Stimulated activated CD4-positive, alpha-beta T cell treated with anti-CD3 and anti-CD28 coated beads, Interleukin-4, amount 100 ng/mL, for 4 hours (primary cell): ENCODE results near the gene ACCS.

Experiments
- DNase-seq, 2 experiments: peaks; one replicate each; pipeline ENCODE4 v3.0.0-alpha.2; 2020

Gene ACCS, protein sequence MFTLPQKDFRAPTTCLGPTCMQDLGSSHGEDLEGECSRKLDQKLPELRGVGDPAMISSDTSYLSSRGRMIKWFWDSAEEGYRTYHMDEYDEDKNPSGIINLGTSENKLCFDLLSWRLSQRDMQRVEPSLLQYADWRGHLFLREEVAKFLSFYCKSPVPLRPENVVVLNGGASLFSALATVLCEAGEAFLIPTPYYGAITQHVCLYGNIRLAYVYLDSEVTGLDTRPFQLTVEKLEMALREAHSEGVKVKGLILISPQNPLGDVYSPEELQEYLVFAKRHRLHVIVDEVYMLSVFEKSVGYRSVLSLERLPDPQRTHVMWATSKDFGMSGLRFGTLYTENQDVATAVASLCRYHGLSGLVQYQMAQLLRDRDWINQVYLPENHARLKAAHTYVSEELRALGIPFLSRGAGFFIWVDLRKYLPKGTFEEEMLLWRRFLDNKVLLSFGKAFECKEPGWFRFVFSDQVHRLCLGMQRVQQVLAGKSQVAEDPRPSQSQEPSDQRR

DNA sequence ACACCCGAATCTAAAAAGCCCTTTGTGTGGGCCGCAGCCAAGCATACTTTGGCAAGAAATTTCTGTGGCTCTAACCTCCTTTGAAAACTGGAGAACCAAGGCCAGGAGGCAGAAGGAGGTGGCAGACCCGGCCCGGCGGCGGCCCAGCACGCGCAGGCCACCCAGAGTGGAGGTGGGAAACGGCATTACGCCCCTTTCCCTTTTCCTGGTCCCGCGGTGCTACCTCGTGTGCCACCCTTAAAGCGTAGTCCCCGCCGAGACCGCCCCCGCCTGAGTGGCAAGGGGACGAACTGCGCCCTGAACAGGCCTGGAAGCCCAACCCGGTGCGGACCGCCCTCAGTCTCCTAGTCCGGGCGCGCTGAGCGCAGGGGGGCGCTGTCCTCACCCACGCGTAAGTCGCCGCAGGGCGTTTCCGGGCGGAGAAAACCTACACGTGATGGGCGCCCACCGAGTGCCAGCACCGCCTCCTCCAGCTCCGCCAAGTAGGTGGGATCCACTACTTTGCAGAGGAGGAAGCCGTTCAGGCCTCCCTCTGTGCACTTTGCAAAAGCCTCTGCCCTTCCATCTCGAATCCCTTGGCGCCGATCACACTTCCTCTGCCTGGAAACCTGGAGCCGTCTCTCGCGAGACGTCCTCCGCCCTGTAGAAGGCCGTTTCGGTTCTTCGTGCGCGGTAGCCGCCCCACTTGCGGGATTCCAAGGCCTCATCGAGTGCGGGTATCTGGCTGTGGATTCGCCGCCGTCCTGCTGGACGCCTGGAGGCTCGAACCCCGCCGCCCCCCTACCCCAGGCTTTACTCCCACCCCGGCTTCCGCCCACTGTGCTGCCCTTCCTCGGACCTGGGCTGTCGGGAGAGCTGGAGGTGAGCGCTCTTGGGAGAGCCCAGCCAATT lies at the start of gene ACCS:
ACCS (plus strand) TSS at position 430 of the 891 bp plus-strand sequence. CDS start 1,358 bp downstream, outside the sequence.
- DNase-seq: peak; percentile 75 to 85

DNA sequence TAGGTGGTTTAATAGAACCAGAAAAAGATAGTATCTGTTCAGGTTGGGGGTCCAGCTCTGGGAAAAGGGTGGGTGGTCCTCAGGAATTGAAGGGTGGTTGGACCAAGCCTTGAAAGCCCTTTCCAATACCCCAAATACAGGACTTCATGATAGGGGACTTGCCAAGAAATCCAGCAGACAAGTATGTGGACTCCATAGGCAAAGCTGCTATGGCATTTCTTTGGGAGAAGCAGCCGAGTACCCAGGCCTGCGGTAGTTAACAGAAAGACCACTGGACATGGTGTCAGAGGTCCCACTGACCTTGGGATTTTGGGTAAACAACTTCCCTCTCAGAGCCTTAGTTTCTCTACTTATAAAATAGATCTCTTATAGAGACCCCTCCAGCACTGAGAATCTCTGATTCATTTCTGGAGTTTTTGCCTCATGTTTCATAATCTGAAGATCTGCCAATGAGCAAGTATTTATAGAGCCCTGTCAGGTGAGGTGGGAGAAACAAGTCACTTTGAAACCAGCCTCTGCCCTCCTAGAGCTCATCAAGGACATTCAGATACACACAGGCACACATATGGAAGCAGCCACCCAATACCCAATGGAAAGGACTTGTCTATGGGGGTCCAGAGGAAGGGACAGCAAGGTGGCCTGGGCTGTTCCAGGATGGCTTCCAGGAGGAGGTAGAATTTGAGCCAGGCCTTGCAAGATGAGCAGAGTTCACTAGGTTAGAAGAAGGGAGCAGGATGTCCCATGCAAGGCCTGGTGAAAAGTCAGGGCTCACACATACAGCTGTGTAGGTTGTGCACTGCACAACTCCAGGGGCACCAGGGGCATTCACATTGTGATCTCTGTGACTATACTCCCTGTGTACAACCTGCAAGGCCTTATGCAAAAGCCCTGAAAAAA lies 49.3 kb upstream of the ACCS start:
- no peak for DNase-seq

DNA sequence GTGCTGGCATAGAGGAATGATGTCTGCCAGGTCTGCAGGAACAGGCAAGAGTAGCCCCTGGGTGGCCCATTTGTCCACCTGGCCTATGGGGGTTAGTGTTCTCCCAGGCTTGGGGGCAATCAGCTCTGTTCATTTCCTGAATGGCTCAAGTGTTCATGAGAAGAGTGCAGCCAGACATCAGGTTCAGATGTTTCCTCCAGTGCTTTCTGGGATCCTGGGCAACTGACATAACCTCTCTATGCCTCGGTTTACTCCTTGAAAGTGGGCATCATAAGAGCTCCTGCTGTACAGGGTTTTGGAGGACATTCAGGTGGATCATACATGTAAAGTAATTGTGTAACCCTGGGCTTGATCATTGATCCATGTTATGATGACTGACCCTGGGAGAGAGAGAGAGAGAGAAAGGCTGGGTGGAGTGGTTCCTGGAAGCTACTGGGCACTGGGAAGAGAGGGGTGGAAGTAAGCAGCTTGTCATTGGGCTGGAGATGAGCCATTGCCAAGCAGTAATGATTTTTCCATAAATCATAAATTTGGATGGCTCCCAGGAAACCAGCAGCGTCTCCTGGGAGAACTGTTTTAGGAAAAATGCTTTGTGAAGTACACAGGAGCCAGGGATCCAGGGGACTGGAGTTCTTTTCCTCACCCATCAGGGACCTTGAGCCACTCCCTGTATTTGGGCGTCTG lies 48.5 kb upstream of the ACCS start:
- no peak for DNase-seq

DNA sequence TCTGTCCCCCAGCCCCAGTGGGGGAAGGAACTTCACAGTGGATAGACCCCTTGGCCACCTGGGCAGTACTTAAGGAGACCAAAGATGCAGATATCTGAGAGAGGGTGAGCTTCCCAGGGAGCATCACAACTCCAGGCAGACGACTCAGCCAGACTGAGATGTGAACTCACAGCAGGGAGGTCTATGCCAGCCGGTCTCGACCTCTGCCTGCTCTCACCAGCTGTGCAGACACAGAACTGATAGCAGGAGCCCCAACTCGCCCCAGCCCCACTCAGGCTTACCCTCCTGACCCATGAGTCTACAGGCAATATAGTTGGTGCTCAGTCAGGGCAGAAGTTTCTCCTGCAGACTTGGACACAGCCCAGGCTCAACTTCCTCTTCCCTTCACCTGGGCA lies 47.9 kb upstream of the ACCS start:
- DNase-seq: no peak

DNA sequence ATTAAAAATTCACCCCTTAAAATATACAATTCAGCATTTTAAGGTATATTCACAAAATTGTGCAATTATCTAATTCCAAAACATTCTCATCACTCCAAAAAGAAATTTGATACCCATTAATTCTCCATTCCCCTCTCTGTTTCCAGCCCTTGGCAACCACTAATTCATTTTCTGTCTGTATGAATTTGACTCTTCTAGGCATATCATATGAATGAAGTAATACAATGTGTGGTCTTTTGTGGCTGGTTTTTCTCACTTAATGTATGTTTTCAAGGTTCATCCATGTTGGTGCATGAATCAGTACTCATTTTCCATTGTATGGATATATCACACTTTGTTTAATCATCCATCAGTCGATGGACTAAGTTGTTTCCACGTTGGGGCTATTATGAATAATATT lies 47.2 kb upstream of the ACCS start:
- DNase-seq: no peak

DNA sequence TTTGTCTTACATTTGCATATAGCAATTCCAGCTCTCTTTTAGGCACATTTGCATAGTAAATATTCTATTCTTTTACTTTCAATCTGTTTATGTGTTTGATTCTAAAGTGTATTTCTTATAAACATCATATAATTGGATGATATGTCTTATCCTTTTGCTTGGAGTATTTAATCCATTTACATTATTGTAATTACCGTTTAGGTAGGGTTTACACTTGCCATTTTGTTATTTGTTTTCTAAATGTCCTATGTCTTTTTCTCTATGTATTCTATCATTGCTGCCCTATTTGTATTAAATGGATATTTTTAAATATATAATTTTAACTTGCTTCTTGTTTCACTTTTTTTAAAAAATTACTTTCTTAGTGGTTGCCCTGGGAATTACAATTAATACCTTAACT lies 41.1 kb upstream of the ACCS start:
- no peak for DNase-seq

DNA sequence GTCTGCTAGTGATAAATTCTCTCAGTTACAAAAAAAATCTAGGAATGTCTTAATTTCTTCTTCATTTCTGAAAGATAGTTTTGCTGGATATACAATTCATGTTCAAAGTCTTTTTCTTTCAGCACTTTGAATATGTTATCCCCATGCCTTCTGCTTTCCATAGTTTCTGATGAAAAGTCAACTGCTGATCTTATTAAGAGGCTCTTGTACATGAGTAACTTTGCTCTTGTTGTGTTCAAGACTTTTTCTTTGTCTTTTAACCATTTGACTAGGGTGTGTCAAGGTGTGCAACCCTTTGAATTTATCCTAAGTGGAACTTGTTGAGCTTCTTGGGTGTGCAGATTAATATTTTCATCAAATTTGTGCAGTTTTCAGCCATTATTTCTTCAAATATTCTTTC lies 40.3 kb upstream of the ACCS start:
- DNase-seq: no peak

DNA sequence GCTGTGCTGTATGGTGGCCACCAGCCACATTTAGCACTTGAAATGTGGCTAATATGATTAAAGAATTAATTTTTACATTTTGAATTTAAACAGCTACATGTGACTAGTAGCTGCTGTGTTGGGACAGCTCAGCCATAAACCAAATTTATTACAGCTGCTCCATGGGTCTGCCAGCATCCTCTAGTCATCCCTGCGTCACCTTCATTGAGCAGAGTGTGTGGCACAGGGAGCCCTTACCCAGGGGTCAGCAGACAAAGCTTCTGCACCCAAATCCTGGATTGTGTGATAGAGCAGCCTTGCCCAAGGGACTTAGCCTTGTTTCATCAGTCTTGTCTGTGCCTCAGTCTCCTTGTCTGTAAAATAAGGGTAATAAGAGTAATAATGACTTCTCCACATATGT lies 37.7 kb upstream of the ACCS start:
- DNase-seq: no peak

DNA sequence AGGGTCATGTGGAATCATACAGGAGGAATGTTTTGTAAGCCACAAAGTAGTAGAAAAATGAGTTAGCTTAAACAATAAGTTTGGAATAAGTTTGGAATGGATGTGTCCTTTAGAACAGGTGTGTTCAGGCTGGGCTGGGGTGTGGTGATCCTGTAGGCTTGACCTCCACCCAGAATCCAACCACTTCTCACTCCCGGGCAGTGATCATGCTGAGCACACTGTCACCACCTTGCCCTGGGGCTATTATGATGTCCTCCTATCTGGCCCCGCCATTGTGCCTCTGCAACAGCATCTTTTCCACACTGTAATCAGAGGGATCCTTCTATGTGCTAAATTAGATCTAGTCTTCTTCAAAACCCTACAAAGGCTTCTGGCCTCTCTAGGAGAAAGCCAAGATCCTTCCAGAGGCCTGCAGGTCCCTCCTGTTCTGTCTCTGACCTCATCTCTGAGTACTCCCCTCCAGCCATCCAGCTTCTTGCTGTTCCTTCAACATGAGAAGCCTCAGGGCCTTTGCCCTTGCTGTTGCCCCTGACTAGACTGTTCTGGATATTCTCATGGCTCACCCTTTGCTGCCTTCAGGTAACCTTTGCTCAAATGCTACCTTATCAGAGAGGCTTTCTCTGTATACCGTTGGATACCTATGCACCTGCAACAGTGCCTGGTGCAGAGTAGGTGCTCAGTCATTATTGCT lies 37.1 kb upstream of the ACCS start:
- DNase-seq: no peak

DNA sequence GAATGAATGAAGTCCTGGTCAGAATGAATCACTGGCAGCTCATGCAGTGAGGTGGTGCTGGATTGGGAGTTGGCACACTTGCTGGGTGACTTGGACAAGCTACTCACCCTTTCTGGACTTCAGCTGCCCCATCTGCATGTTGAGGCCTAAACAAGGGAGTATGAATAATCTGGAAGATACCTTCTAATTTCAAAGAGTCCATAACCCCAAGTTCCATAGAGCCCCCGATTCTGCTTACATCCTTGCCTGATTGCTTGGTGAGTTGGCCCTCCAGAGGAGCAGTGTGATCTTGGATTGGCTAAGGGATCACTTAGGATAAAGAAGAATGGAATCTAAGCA lies 36.6 kb upstream of the ACCS start:
- DNase-seq: no peak

DNA sequence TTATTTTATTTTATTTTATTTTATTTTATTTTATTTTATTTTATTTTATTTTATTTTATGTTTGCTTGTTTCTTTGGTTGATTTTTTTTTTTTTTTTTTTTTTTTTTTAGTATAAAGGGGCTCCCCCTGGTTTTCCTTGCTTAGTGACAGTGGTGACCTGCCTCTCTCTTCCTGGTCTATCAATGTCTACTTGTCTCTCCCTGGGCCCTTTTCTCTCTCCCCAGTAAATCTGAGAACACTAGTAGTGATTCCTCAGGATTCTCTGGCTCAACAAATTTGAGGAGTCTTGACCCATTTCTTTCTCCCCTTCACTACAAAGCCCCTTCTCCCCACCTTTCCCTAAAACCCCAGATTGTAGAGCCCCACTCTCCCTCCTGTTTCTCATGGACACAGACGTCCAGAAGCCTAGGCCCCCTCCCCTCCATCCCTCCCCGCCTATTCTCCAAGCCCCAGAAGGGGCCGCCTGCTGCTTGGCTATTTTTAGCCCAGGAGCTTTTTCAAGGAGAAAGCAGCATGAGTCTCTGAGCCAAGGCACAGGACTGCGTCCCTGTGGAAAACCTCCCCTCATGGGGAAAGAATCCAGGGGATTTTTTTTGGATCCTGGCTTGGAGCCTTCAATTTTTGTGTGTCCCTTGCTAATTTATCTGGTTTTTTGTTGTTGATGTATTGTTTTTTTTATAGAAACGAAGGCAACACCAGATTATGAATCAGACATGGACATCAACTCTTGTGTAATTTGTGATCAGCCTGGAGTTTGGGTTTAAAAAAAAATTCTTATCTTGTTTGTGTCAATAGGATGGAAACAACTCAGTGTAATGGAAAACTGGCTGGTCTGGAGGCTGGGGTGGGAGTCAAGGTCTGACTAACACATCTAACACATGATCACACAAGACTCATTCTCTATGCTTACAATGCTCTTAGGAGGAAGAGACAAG lies 35.8 kb upstream of the ACCS start:
- no peak for DNase-seq

DNA sequence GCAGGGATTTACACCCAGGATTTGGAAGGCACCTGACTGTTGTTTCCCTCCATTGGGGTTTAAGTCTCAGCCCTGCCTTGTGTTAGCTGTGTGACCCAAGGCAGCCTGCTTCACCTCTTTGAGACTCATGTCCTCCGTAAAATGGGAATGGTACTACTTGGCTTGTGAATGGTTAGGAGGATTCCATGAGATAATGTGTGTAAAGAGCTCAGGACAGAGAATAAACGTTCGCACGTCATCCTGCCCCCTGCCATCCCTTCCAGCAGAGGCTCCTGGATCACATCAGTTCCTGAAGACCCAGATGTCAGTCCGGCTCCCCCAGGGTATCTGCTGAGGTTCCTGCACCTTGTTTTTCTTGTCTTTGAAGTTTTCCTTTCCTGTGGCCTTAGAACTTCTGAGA lies 35.1 kb upstream of the ACCS start:
- no peak for DNase-seq

DNA sequence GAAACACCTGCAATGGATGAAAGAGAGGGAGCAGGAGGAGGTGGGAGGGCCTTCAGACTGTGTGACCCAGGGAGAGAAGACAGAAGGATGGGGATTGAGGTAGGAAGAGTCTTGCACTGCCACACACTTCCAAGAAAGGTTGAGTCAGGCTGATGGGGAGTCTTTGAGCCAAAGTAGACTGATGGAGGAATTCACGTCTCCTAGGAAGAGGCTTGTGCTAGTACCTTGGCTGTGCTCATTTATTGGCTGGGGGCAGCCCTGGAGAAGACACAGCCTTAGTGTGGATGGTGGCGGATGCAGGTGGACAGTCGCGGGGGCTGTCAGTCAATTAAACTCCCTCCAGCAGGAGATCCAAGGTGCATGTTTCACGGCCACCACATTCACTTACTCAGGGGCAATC lies 34.5 kb upstream of the ACCS start:
- DNase-seq: no peak

DNA sequence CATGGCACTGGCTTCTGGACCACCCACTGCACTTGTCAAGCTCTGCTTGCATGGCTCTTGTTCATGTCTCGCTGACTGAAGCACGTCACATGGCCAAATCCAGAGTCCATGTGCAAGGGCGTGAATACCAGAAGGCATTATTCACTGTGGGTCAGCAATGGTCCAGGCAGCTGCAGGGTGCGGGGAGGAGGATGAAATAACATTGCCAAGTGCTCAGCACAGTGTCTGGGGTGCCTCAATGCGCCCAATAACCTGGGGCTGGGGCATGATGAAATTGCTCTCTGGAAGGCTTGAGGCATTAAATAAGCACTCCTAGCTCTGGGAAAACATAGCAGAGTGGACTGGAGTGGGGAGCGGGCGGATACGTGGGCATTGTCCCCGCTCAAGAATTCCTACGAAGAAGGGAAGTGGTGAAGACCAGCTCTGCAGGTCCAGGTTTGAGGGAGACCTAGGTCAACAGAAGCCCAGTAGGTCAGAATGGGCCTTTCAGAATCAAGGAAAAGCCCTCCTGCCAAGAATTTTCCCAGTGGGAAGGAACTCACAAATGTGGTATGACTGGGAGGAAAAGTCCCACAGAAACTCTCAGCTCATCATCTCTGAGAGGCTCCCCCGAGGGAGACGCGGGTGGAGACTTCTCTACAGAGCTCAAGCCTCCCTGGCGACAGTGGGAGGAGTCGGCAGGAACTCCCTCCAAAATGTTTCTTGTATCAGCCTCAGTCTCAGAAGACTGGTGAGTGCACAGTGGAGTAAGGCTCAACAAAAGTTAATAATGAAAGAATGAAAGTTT lies 33.6 kb upstream of the ACCS start:
- DNase-seq: no peak

DNA sequence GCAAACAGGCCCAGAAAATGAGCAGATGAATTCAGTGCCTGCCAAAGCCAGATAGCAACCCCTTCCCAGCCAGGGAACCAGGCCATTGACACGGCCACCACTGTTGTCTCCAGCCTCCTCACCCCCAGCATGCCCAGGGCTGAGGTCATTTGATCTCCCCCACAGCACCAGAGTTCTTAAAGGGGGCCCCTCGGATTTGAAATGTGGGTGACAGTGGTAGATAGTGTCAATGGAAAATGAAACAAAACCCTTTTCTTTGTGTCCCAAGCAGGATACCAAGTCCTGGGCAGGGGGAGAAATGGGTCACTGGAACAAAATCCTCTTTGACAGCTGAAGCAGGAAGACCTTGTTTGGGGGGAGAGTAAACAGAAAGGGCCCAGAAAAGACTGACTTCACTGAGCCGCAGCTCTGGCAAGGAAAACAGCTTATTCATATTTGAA lies 32.6 kb upstream of the ACCS start:
- DNase-seq: no peak

DNA sequence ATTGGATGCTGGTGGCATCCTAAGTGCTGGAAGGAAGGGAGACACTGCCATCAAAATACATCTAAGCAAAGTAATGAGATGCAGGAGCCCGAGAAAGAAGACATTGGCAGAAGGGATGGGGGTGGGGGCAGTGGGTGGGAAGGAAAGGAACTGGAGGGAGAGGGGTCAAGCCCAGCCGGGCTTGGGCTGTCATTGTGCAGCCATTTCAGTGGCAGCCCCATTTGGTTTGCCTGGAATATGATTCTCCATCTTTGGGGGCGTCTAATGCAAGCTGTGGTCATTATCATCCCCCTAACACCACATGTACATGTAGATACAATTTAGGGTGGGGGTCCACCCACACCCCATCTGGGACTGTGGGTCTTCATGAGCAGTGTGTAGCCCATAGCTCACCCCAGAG lies 32.2 kb upstream of the ACCS start:
- DNase-seq: no peak

DNA sequence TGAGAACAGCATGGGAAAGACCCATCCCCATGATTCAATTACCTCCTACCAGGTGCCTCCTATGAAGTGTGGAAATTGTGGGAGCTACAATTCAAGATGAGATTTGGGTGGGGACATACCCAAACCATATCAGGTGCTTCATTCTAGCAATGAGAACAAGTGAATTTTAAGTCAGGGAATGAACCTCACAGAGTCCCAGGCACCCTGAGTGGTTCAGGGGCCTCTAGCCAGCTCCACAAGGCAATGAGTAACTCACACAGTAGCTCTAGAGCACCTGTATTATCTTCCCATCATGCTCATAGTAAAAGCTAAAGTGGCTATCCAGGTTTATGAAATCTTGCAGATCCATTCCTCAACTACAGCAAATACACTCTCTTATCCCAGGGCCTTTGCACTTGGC lies 31.4 kb upstream of the ACCS start:
- no peak for DNase-seq

DNA sequence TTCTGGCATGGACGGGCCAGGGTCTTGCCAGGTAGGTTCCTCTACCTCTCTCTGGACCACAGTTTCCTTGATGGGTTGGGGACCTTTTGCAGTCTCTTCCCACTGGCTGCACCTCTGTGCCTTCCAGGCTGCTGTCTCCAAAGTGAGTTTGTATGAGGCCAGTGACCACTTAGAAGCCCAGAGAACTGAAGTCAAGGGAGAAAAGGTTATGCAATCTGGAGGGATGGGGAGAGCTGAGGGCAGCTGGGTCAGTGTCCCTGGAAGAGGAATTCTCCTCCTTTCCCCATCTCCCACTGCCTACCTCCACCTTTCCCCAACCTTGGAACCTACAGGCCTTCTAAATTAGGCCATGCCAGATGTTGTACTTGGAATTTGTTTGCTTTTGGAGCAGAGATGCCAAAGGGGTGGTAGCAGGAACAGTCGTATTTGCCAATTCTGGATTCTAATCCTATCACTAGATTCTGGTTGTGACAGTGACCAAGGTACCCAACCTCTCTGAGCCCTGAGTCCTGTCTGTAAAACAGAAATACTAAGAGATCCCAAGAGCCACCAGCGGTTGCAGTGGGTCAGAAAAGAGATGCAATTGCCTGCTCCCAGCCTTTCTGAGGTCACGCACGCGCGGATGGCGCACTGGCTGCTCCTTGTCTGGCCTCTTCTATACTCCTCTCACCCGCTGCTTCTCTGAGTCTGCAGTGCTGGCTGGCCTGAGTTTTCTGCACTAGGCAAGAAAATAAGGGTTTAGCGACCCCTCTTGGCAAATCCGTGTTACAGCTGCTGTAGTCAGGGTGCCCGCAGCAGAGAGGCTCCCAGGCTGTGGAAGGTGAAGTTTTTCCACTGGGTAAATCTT lies 29.0 kb upstream of the ACCS start:
- DNase-seq: peak in 1 of 2 experiments; percentile 5

DNA sequence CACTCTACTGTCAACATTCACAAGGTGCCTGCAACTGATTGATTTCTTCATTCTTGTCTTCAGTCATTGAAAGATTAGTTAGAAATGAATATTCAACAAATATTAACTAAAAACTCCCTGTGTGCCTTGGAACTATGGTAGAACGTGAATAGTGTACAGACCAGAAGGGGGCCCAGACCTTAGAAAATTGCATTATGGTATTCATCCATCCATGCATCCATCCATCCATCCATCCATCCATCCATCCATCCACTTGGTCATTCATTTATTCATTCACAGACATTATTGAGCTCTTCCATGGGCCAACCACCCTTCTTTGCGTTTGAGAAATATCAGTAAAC lies 28.4 kb upstream of the ACCS start:
- no peak for DNase-seq
